HEK293T (cell line): ENCODE measurements around the gene CREB3L1.

ENCODE experiments used
- CTCF ChIA-PET: fragments of 350-600 bp; formaldehyde crosslinking; extraction: SDS; loops from one replicate; lab custom pipeline; 2021; ENCODE audit warnings: antibody characterized with exemption, inconsistent platforms; lab: Yijun Ruan, JAX
- POLR2A ChIA-PET: fragments of 350-600 bp; formaldehyde crosslinking; extraction: SDS; loops from one replicate; lab custom pipeline; 2020; ENCODE audit warnings: antibody characterized with exemption, inconsistent platforms; lab: Yijun Ruan, JAX
- DNase-seq: peaks from one replicate; pipeline ENCODE4 v3.0.0; 2012; ENCODE audit warnings: mixed read lengths; ENCODE audit errors: extremely low spot score
- ARNT ChIP-seq: fragments of 450-650 bp; IDR thresholded peaks from 2 replicates; pipeline ENCODE4 v1.6.1; 2017; ENCODE audit warnings: mild to moderate bottlenecking
- BHLHE40 ChIP-seq: fragments of 450-650 bp; IDR thresholded peaks from 2 replicates; pipeline ENCODE4 v1.6.1; 2016; ENCODE audit warnings: mild to moderate bottlenecking, moderate library complexity, borderline replicate concordance
- CTBP1 ChIP-seq: fragments of 450-650 bp; IDR thresholded peaks from 2 replicates; pipeline ENCODE4 v1.6.1; 2016; ENCODE audit warnings: borderline replicate concordance
- ELF4 ChIP-seq: fragments of 450-650 bp; IDR thresholded peaks from 2 replicates; pipeline ENCODE4 v1.6.1; 2017; ENCODE audit warnings: antibody characterized with exemption
- FOXA1 ChIP-seq: fragments of 450-650 bp; IDR thresholded peaks from 2 replicates; pipeline ENCODE4 v1.6.1; 2016; ENCODE audit warnings: mild to moderate bottlenecking
- FOXK2 ChIP-seq: fragments of 450-650 bp; IDR thresholded peaks from 2 replicates; pipeline ENCODE4 v1.6.1; 2016; ENCODE audit warnings: mild to moderate bottlenecking
- FOXM1 ChIP-seq: fragments of 450-650 bp; IDR thresholded peaks from 2 replicates; pipeline ENCODE4 v1.6.1; 2017; ENCODE audit warnings: mild to moderate bottlenecking, borderline replicate concordance
- HDGF ChIP-seq: fragments of 450-650 bp; IDR thresholded peaks from 2 replicates; pipeline ENCODE4 v1.6.1; 2017; ENCODE audit warnings: antibody characterized with exemption, borderline replicate concordance
- L3MBTL2 ChIP-seq: fragments of 450-650 bp; conservative IDR thresholded peaks from 2 replicates; pipeline ENCODE4 v1.6.1; 2016; ENCODE audit warnings: mild to moderate bottlenecking
- LEF1 ChIP-seq: fragments of 450-650 bp; IDR thresholded peaks from 2 replicates; pipeline ENCODE4 v1.6.1; 2017; ENCODE audit warnings: mild to moderate bottlenecking, borderline replicate concordance
- NFRKB ChIP-seq: fragments of 450-650 bp; IDR thresholded peaks from 2 replicates; pipeline ENCODE4 v1.6.1; 2016; ENCODE audit warnings: mild to moderate bottlenecking, moderate library complexity
- SP1 ChIP-seq: fragments of 450-650 bp; IDR thresholded peaks from 2 replicates; pipeline ENCODE4 v1.6.1; 2017
- SUZ12 ChIP-seq: fragments of 450-650 bp; IDR thresholded peaks from 2 replicates; pipeline ENCODE4 v1.6.1; 2016; ENCODE audit warnings: mild to moderate bottlenecking
- TARDBP ChIP-seq: fragments of 450-650 bp; IDR thresholded peaks from 2 replicates; pipeline ENCODE4 v1.6.1; 2016
- ZNF384 ChIP-seq: fragments of 450-650 bp; IDR thresholded peaks from 2 replicates; pipeline ENCODE4 v1.6.1; 2016
- TF ChIP-seq, protein P1 (sequence below): fragments of 450-650 bp; IDR thresholded peaks from 2 replicates; pipeline ENCODE4 v1.6.1; 2016

Gene CREB3L1

GRCh38 chr11:46275964-46276641, 1.4 kb upstream of the CREB3L1 start:
- TF ChIP-seq L3MBTL2 (no peak), NFRKB (no peak), ARNT (no peak), FOXK2 (no peak), CTBP1 (no peak), HDGF (no peak), FOXM1 (no peak), FOXA1 (no peak), ZNF384 (no peak), SUZ12 (no peak), BHLHE40 (no peak), TARDBP (no peak), ELF4 (no peak), SP1 (no peak)
- TF ChIP-seq, protein P1, sequence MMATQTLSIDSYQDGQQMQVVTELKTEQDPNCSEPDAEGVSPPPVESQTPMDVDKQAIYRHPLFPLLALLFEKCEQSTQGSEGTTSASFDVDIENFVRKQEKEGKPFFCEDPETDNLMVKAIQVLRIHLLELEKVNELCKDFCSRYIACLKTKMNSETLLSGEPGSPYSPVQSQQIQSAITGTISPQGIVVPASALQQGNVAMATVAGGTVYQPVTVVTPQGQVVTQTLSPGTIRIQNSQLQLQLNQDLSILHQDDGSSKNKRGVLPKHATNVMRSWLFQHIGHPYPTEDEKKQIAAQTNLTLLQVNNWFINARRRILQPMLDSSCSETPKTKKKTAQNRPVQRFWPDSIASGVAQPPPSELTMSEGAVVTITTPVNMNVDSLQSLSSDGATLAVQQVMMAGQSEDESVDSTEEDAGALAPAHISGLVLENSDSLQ: no peak
- CTCF ChIA-PET: interaction anchor here (1.3 to 2.7 kb wide), 2 partner anchors 20 to 37 kb away, joined by 3 to 20 read pairs; no protein-coding TSS in a partner anchor
- POLR2A ChIA-PET: interaction anchor here (3.2 to 4.1 kb wide), 2 partner anchors 19 to 33 kb away, joined by 23 to 26 read pairs; no protein-coding TSS in a partner anchor
- DNase-seq: no peak

DNA sequence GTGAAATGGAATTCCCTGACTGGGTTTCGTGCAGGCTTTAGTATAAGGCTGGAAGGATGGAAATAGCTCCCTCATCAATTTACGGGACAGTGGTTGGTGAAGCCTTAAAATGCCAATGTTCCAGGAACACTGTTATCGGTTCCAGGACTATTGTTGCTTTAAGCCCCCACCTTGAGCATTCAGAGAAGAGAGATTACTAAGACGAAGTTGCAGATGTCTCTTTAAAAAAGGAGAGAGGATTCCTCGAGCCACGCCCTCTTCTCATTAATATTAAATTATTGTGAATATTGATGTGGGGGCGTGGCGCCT, 195 bp upstream of the CREB3L1 start:
- ChIA-PET CTCF (interaction anchor here (1.2 to 2.7 kb wide), 5 partner anchors 19 to 39 kb away, joined by 3 to 20 read pairs (median 4); no protein-coding TSS in a partner anchor), POLR2A (interaction anchor here (1.4 to 4.1 kb wide), 7 partner anchors 13 to 40 kb away, joined by 4 to 26 read pairs (median 8); no protein-coding TSS in a partner anchor)
- peak; percentile 79 for DNase-seq
- TF ChIP-seq FOXM1 (no peak), BHLHE40 (no peak), ZNF384 (no peak)

- CTCF ChIA-PET: interaction anchor here (0.8 to 2.7 kb wide), 10 partner anchors 9 to 41 kb away, joined by 3 to 20 read pairs (median 4); no protein-coding TSS in a partner anchor
- TF ChIP-seq CTBP1: no peak
- no peak for TF ChIP-seq FOXK2
- TF ChIP-seq SUZ12: no peak
- TF ChIP-seq SP1: no peak
- TF ChIP-seq BHLHE40: no peak
- TF ChIP-seq L3MBTL2: no peak
- TF ChIP-seq ARNT: no peak
- no peak for TF ChIP-seq HDGF
- no peak for TF ChIP-seq TARDBP
- TF ChIP-seq, protein P1: no peak
- TF ChIP-seq ELF4: no peak
- no peak for TF ChIP-seq FOXA1
- no peak for TF ChIP-seq FOXM1
- TF ChIP-seq NFRKB: no peak
- peak; percentile 70 for DNase-seq
- POLR2A ChIA-PET: interaction anchor here (1.4 to 4.1 kb wide), 8 partner anchors 11 to 41 kb away, joined by 3 to 26 read pairs (median 8); no protein-coding TSS in a partner anchor
Observed at GRCh38 chr11:46278387-46279125, 1.1 kb downstream of the CREB3L1 start.

GRCh38 chr11:46279126-46280099, 2.0 kb downstream of the CREB3L1 start:
- POLR2A ChIA-PET: interaction anchor here (0.9 to 4.1 kb wide), 5 partner anchors 10 to 41 kb away, joined by 3 to 26 read pairs (median 4); no protein-coding TSS in a partner anchor
- CTCF ChIA-PET: interaction anchor here (0.8 to 1.9 kb wide), 4 partner anchors 15 to 40 kb away, joined by 3 to 9 read pairs (median 4); no protein-coding TSS in a partner anchor
- TF ChIP-seq TARDBP (no peak), FOXM1 (no peak), BHLHE40 (no peak), SUZ12 (no peak), ARNT (no peak), L3MBTL2 (no peak), LEF1 (no peak), NFRKB (no peak), FOXK2 (no peak), FOXA1 (no peak), SP1 (no peak), CTBP1 (no peak), ELF4 (no peak), ZNF384 (no peak), HDGF (no peak)
- TF ChIP-seq, protein P1: no peak
- no peak for DNase-seq
